H9 (cell line): ENCODE data around the gene WNT10A. TPM values are rescaled to one million over a fixed set of nuclear protein-coding genes. Genes with fewer than 3 reads are reported as not detected.

ENCODE experiments used
- DNase-seq: peaks from one replicate; pipeline ENCODE4 v3.0.0-alpha.2; 2017
- H2AFZ ChIP-seq: one replicate; pipeline ENCODE4 v1.6.1; 2013; ENCODE audit warnings: mild to moderate bottlenecking, low read length, control low read depth, moderate library complexity
- H2AK5ac ChIP-seq: 2 replicates; pipeline ENCODE4 v1.6.1; 2013; ENCODE audit warnings: low read length, control low read depth, mixed read lengths; ENCODE audit not compliant: insufficient read length
- H2BK120ac ChIP-seq: one replicate; pipeline ENCODE4 v1.6.1; 2013; ENCODE audit warnings: low read depth, mild to moderate bottlenecking, low read length, control low read depth, inconsistent platforms; ENCODE audit not compliant: poor library complexity, severe bottlenecking
- H2BK12ac ChIP-seq: 2 replicates; pipeline ENCODE4 v1.6.1; 2013; ENCODE audit warnings: low read length, control low read depth, mixed read lengths, low read depth; ENCODE audit not compliant: insufficient read length
- H2BK15ac ChIP-seq: 2 replicates; pipeline ENCODE4 v1.6.1; 2013; ENCODE audit warnings: low read depth, low read length, control low read depth
- H2BK20ac ChIP-seq: one replicate; pipeline ENCODE4 v1.6.1; 2013; ENCODE audit warnings: low read depth, mild to moderate bottlenecking, low read length, control low read depth, inconsistent platforms; ENCODE audit not compliant: poor library complexity, severe bottlenecking
- H2BK5ac ChIP-seq: 2 replicates; pipeline ENCODE4 v1.6.1; 2013; ENCODE audit warnings: low read length, control low read depth, mixed read lengths; ENCODE audit not compliant: insufficient read length
- H3K14ac ChIP-seq: 2 replicates; pipeline ENCODE4 v1.6.1; 2013; ENCODE audit warnings: low read length, control low read depth; ENCODE audit not compliant: insufficient read depth
- H3K18ac ChIP-seq: 2 replicates; pipeline ENCODE4 v1.6.1; 2013; ENCODE audit warnings: low read depth, mild to moderate bottlenecking, mixed read lengths, low read length, control low read depth; ENCODE audit not compliant: insufficient read length
- H3K23ac ChIP-seq: 2 replicates; pipeline ENCODE4 v1.6.1; 2013; ENCODE audit warnings: low read length, control low read depth, mixed read lengths, low read depth; ENCODE audit not compliant: insufficient read length
- H3K23me2 ChIP-seq: 2 replicates; pipeline ENCODE4 v1.6.1; 2013; ENCODE audit warnings: low read depth, mild to moderate bottlenecking, mixed read lengths, low read length, control low read depth; ENCODE audit not compliant: insufficient read length, poor library complexity, severe bottlenecking
- H3K27ac ChIP-seq: 2 replicates; pipeline ENCODE4 v1.5.1; 2013; ENCODE audit warnings: low read length, control low read depth, mixed read lengths, low read depth; ENCODE audit not compliant: insufficient read length
- H3K27me3 ChIP-seq: 2 replicates; pipeline ENCODE4 v1.6.1; 2013; ENCODE audit warnings: low read length, control low read depth, inconsistent platforms; ENCODE audit not compliant: insufficient read depth
- H3K4ac ChIP-seq: 2 replicates; pipeline ENCODE4 v1.6.1; 2013; ENCODE audit warnings: low read depth, mild to moderate bottlenecking, control low read depth, inconsistent platforms, low read length, moderate library complexity
- H3K4me1 ChIP-seq: 2 replicates; pipeline ENCODE4 v1.6.1; 2013; ENCODE audit warnings: low read length, control low read depth, inconsistent platforms; ENCODE audit not compliant: insufficient read depth
- H3K4me2 ChIP-seq: 2 replicates; pipeline ENCODE4 v1.6.1; 2013; ENCODE audit warnings: low read length, control low read depth, mixed read lengths; ENCODE audit not compliant: insufficient read length, insufficient read depth
- H3K56ac ChIP-seq: 2 replicates; pipeline ENCODE4 v1.6.1; 2013; ENCODE audit warnings: low read depth, mild to moderate bottlenecking, mixed read lengths, low read length, control low read depth; ENCODE audit not compliant: insufficient read length
- H3K79me1 ChIP-seq: 2 replicates; pipeline ENCODE4 v1.6.1; 2013; ENCODE audit warnings: low read depth, mild to moderate bottlenecking, moderate library complexity, low read length, control low read depth, inconsistent platforms; ENCODE audit not compliant: insufficient read depth, poor library complexity, severe bottlenecking
- H3K79me2 ChIP-seq: 2 replicates; pipeline ENCODE4 v1.6.1; 2013; ENCODE audit warnings: low read length, control low read depth, inconsistent platforms; ENCODE audit not compliant: insufficient read depth
- H3K9ac ChIP-seq: 2 replicates; pipeline ENCODE4 v1.6.1; 2013; ENCODE audit warnings: low read length, control low read depth, mixed read lengths; ENCODE audit not compliant: insufficient read length; ENCODE audit errors: extremely low read depth
- H3K9me3 ChIP-seq: one replicate; pipeline ENCODE4 v1.6.1; 2013; ENCODE audit warnings: low read depth, low read length, inconsistent platforms; ENCODE audit not compliant: control insufficient read depth
- H3T11ph ChIP-seq: one replicate; pipeline ENCODE4 v1.6.1; 2013; ENCODE audit warnings: mild to moderate bottlenecking, low read length, control low read depth, inconsistent platforms
- H4K20me1 ChIP-seq: one replicate; pipeline ENCODE4 v1.6.1; 2013; ENCODE audit not compliant: control insufficient read depth, insufficient read length, insufficient read depth
- H4K5ac ChIP-seq: 2 replicates; pipeline ENCODE4 v1.6.1; 2013; ENCODE audit warnings: low read depth, mild to moderate bottlenecking, mixed read lengths, low read length, control low read depth; ENCODE audit not compliant: insufficient read length
- H4K8ac ChIP-seq: replicated peaks from 2 replicates; pipeline ENCODE4 v1.6.1; 2013; ENCODE audit warnings: low read length, control low read depth, mixed read lengths, low read depth; ENCODE audit not compliant: insufficient read length
- H4K91ac ChIP-seq: 2 replicates; pipeline ENCODE4 v1.6.1; 2013; ENCODE audit warnings: low read depth, mild to moderate bottlenecking, moderate library complexity, mixed read lengths, low read length, control low read depth; ENCODE audit not compliant: insufficient read length
- H3K27ac Mint-ChIP-seq, 3 experiments: 2 replicates in 2 of 3; 3 replicates in 1 of 3; pipeline ENCODE4 v1.8.0; 2020 to 2021; ENCODE audit warnings: mixed read lengths in 3 of 3, mild to moderate bottlenecking in 1 of 3, moderate library complexity in 1 of 3
- H3K27me3 Mint-ChIP-seq: 2 replicates; pipeline ENCODE4 v1.8.0; 2021; ENCODE audit warnings: low read depth, mild to moderate bottlenecking, moderate library complexity, mixed read lengths
- H3K36me3 Mint-ChIP-seq, 3 experiments: 2 replicates in 2 of 3; 3 replicates in 1 of 3; pipeline ENCODE4 v1.8.0; 2020 to 2021; ENCODE audit warnings: low read depth in 3 of 3, mixed read lengths in 3 of 3; ENCODE audit not compliant: insufficient read depth in 1 of 3
- H3K4me1 Mint-ChIP-seq, 2 experiments: 2 replicates each; pipeline ENCODE4 v1.8.0; 2020; ENCODE audit warnings: mixed read lengths in 2 of 2
- H3K4me3 Mint-ChIP-seq, 2 experiments: 2 replicates in 1 of 2; 3 replicates in 1 of 2; pipeline ENCODE4 v1.8.0; 2020 to 2021; ENCODE audit warnings: mild to moderate bottlenecking in 2 of 2, mixed read lengths in 2 of 2, moderate library complexity in 1 of 2
- H3K9me3 Mint-ChIP-seq, 2 experiments: 2 replicates in 1 of 2; 3 replicates in 1 of 2; pipeline ENCODE4 v1.8.0; 2020; ENCODE audit warnings: mild to moderate bottlenecking in 2 of 2, mixed read lengths in 2 of 2, moderate library complexity in 1 of 2
- CTCF ChIP-seq: fragments of 200-600 bp; sonication (generic); conservative IDR thresholded peaks from 3 replicates; pipeline ENCODE4 v1.8.0; 2021; ENCODE audit warnings: antibody characterized with exemption, mild to moderate bottlenecking
- WGBS: extraction: QIAGEN DNeasy Blood & Tissue Kit; methylation state at CpG from one replicate; pipeline ENCODE4 v1.1.7; 2013; ENCODE audit warnings: missing lambda C conversion rate, low lambda C conversion rate, mixed read lengths; ENCODE audit not compliant: insufficient read length; ENCODE audit errors: extremely low coverage; 5-methylcytosine and 5-hydroxymethylcytosine counted together
- total RNA-seq: library from RNA; stranded (reverse); gene quantifications from 2 replicates; pipeline ENCODE4 v1.2.1, GENCODE V29; 2021

Gene WNT10A
- total RNA-seq, 1 experiment from 2014 or later = not detected

- H2BK20ac ChIP-seq = no peak overlapping the region
- H2AK5ac ChIP-seq = no peak overlapping the region
- no peak overlapping the region for H4K5ac ChIP-seq
- H3K23ac ChIP-seq = no peak overlapping the region
- H4K20me1 ChIP-seq = no peaks in the 10 kb centered on the region
- no peak overlapping the region for H3K56ac ChIP-seq
- H3K4me1 Mint-ChIP-seq = peaks cover 20 to 44% of the 10 kb centered on the region in 2 experiments
- H3T11ph ChIP-seq = no peak overlapping the region
- H3K36me3 Mint-ChIP-seq = no peaks in the 10 kb centered on the region
- H3K27me3 ChIP-seq = peaks cover 48% of the 10 kb centered on the region
- peak overlapping the region; percentile 10 for H3K4me2 ChIP-seq
- no peak overlapping the region for H2AFZ ChIP-seq
- H3K18ac ChIP-seq = no peak overlapping the region
- no peak overlapping the region for H4K91ac ChIP-seq
- H3K14ac ChIP-seq = no peak overlapping the region
- TF ChIP-seq CTCF = peak; percentile 92
- H3K27me3 Mint-ChIP-seq = peaks cover 61% of the 10 kb centered on the region
- WGBS = no CpG with 5 or more reads among the region's 16 CpGs
- H3K23me2 ChIP-seq = no peaks in the 10 kb centered on the region
- no peak overlapping the region for H3K27ac ChIP-seq
- DNase-seq = peak; percentile 79
- H3K9me3 ChIP-seq = no peaks in the 10 kb centered on the region
- H3K79me1 ChIP-seq = no peaks in the 10 kb centered on the region
- no peak overlapping the region for H2BK120ac ChIP-seq
- H2BK5ac ChIP-seq = no peak overlapping the region
- no peak overlapping the region for H4K8ac ChIP-seq
- H3K9ac ChIP-seq = no peak overlapping the region
- peak overlapping the region in 1 of 2 experiments; percentile 38; a peak in 1 of 5 replicates for H3K4me3 Mint-ChIP-seq
- no peak overlapping the region for H3K27ac Mint-ChIP-seq
- H3K9me3 Mint-ChIP-seq = peaks cover 0 to 3% of the 10 kb centered on the region in 2 experiments; a peak in 1 of 5 replicates
- no peak overlapping the region for H2BK15ac ChIP-seq
- no peaks in the 10 kb centered on the region; the same call in 1 of the 2 replicates for H3K4me1 ChIP-seq
- H2BK12ac ChIP-seq = no peak overlapping the region
- no peaks in the 10 kb centered on the region for H3K79me2 ChIP-seq
- H3K4ac ChIP-seq = no peak overlapping the region
Observed at GRCh38 chr2:218852911-218853667, 27.6 kb upstream of the WNT10A start.
